Spinal cord (tissue), 10 donors: Measurements from ENCODE around the gene OR14A16. TPM values are rescaled to one million over a fixed set of nuclear protein-coding genes. Genes with fewer than 3 reads are reported as not detected.

Source experiments
- DNase-seq, 6 donors: peaks; one replicate each; pipeline versions ENCODE4 v3.0.0 to v3.0.0-alpha.2; 2013 to 2015; ENCODE audit warnings: low spot score in 6 of 6, low read depth in 4 of 6
- H3K27ac ChIP-seq: one replicate; pipeline ENCODE4 v1.5.1; 2013; ENCODE audit warnings: low read depth, low read length, control low read depth
- H3K27me3 ChIP-seq: one replicate; pipeline ENCODE4 v1.6.1; 2013; ENCODE audit warnings: low read length; ENCODE audit not compliant: control insufficient read depth, insufficient read depth
- H3K36me3 ChIP-seq: one replicate; pipeline ENCODE4 v1.6.1; 2013; ENCODE audit warnings: low read length; ENCODE audit not compliant: control insufficient read depth, insufficient read depth
- H3K4me1 ChIP-seq: one replicate; pipeline ENCODE4 v1.6.1; 2013; ENCODE audit warnings: low read length; ENCODE audit not compliant: control insufficient read depth, insufficient read depth
- H3K4me3 ChIP-seq: one replicate; pipeline ENCODE4 v1.5.1; 2013; ENCODE audit warnings: low read depth, low read length, control low read depth
- H3K9me3 ChIP-seq: one replicate; pipeline ENCODE4 v1.6.1; 2013; ENCODE audit warnings: low read length; ENCODE audit not compliant: control insufficient read depth, insufficient read depth
- WGBS: methylation state at CpG from one replicate; pipeline ENCODE4 v1.1.5; 2013; ENCODE audit warnings: missing lambda C conversion rate; ENCODE audit not compliant: insufficient coverage; 5-methylcytosine and 5-hydroxymethylcytosine counted together
- long read RNA-seq, 4 donors: transcript quantifications; one replicate each; lab custom pipeline, GENCODE V29; 2026
- polyA plus RNA-seq, 2 donors: library from polyadenylated mRNA; unstranded; fragments of 120-200 nt; gene quantifications; one replicate each; pipeline ENCODE4 v1.2.1, GENCODE V29; 2013; ENCODE audit not compliant: insufficient read length in 2 of 2
- total RNA-seq, 2 donors: library from RNA; depleted of rRNA in 1 of 2; stranded (reverse); fragments of 120-200 nt in 1 of 2; fragments of >200 nt in 1 of 2; gene quantifications; one replicate each; pipeline versions ENCODE4 v1.2.3 to v1.2.4, GENCODE V29; 2013 to 2014
- donor health status: healthy.

OR14A16 gene
- not detected for total RNA-seq
- polyA plus RNA-seq: not detected
- long read RNA-seq, donor 1: 0 reads
- long read RNA-seq, donor 2: 0 reads
- long read RNA-seq, donor 3: 0 reads
- long read RNA-seq, donor 4: 0 reads

- Histone ChIP-seq H3K4me3 (no peak within 1 kb of the TSS), H3K36me3 (no peaks in the 10 kb centered on the region), H3K27me3 (no peaks in the 10 kb centered on the region), H3K4me1 (no peaks in the 10 kb centered on the region), H3K27ac (no peak within 1 kb of the TSS), H3K9me3 (no peaks in the 10 kb centered on the region)
- no peak for DNase-seq
- WGBS: 72% methylated on average over 4 of the region's 6 CpGs
Measured at GRCh38 chr1:247824023-247824422, at the start of gene OR14A16. TSS of gene OR14A16 (minus strand) at chr1:247824119. CDS start at chr1:247815729, 8,390 bp downstream.

GRCh38 chr1:247865416-247865815 lies 41.5 kb upstream of the OR14A16 start:
- DNase-seq: no peak
- Histone ChIP-seq H3K4me3 (no peak overlapping the region), H3K27me3 (no peaks in the 10 kb centered on the region), H3K27ac (no peak overlapping the region), H3K4me1 (no peaks in the 10 kb centered on the region), H3K9me3 (peaks cover 4% of the 10 kb centered on the region), H3K36me3 (peaks cover 8% of the 10 kb centered on the region)
- WGBS: 88% methylated on average over 5 of the region's 6 CpGs

GRCh38 chr1:247864644-247865043 lies 40.7 kb upstream of the OR14A16 start:
- Histone ChIP-seq H3K27ac (no peak overlapping the region), H3K4me3 (no peak overlapping the region), H3K9me3 (no peaks in the 10 kb centered on the region), H3K4me1 (no peaks in the 10 kb centered on the region), H3K36me3 (peaks cover 8% of the 10 kb centered on the region), H3K27me3 (no peaks in the 10 kb centered on the region)
- WGBS: 87% methylated on average over 16 of the region's 17 CpGs
- DNase-seq: no peak

- no peaks in the 10 kb centered on the region for H3K9me3 ChIP-seq
- no CpG with 5 or more reads among the region's 4 CpGs for WGBS
- no peaks in the 10 kb centered on the region for H3K27me3 ChIP-seq
- H3K36me3 ChIP-seq: peaks cover 5% of the 10 kb centered on the region
- no peak overlapping the region for H3K27ac ChIP-seq
- no peak overlapping the region for H3K4me3 ChIP-seq
- peaks cover 3% of the 10 kb centered on the region for H3K4me1 ChIP-seq
- no peak for DNase-seq
Measured at GRCh38 chr1:247862756-247863155, 38.8 kb upstream of the OR14A16 start.

GRCh38 chr1:247857985-247858619 lies 34.2 kb upstream of the OR14A16 start:
- no peak overlapping the region for H3K27ac ChIP-seq
- WGBS: 41% methylated on average over 9 of the region's 15 CpGs
- peak overlapping the region; percentile 36 for H3K4me3 ChIP-seq
- peak in 2 of 6 donors; percentile 4 to 5 for DNase-seq
- no peaks in the 10 kb centered on the region for H3K9me3 ChIP-seq
- H3K4me1 ChIP-seq: peaks cover 5% of the 10 kb centered on the region
- no peaks in the 10 kb centered on the region for H3K36me3 ChIP-seq
- H3K27me3 ChIP-seq: no peaks in the 10 kb centered on the region

- DNase-seq: peak in 4 of 6 donors; percentile 9 to 76 (median 31)
- Histone ChIP-seq H3K9me3 (no peaks in the 10 kb centered on the region), H3K4me1 (peaks cover 5% of the 10 kb centered on the region), H3K27me3 (no peaks in the 10 kb centered on the region), H3K4me3 (peak within 1 kb of the TSS; percentile 36), H3K36me3 (no peaks in the 10 kb centered on the region), H3K27ac (no peak within 1 kb of the TSS)
- WGBS: under 1% methylated on average over 102 of the region's 109 CpGs
Measured at GRCh38 chr1:247857069-247857984, 33.4 kb upstream of the OR14A16 start, which contains the start of gene TRIM58. TSS of gene TRIM58 (plus strand) at chr1:247857187. CDS start at chr1:247857247, 60 bp downstream.

- Histone ChIP-seq H3K4me3 (no peak overlapping the region), H3K27me3 (no peaks in the 10 kb centered on the region), H3K27ac (no peak overlapping the region), H3K36me3 (no peaks in the 10 kb centered on the region), H3K9me3 (no peaks in the 10 kb centered on the region), H3K4me1 (peaks cover 5% of the 10 kb centered on the region)
- WGBS: 84% methylated on average over 2 of the region's 4 CpGs
- DNase-seq: no peak
Measured at GRCh38 chr1:247855911-247856310, 32.0 kb upstream of the OR14A16 start.

GRCh38 chr1:247854899-247855545 lies 31.1 kb upstream of the OR14A16 start:
- H3K9me3 ChIP-seq: no peaks in the 10 kb centered on the region
- H3K27me3 ChIP-seq: no peaks in the 10 kb centered on the region
- peaks cover 5% of the 10 kb centered on the region for H3K4me1 ChIP-seq
- H3K36me3 ChIP-seq: no peaks in the 10 kb centered on the region
- WGBS: 94% methylated on average over 13 of the region's 14 CpGs
- H3K4me3 ChIP-seq: no peak overlapping the region
- H3K27ac ChIP-seq: no peak overlapping the region
- DNase-seq: no peak

- H3K4me1 ChIP-seq: no peaks in the 10 kb centered on the region
- no CpG with 5 or more reads among the region's 1 CpG for WGBS
- H3K4me3 ChIP-seq: no peak overlapping the region
- DNase-seq: no peak
- H3K36me3 ChIP-seq: no peaks in the 10 kb centered on the region
- no peak overlapping the region for H3K27ac ChIP-seq
- no peaks in the 10 kb centered on the region for H3K9me3 ChIP-seq
- no peaks in the 10 kb centered on the region for H3K27me3 ChIP-seq
Measured at GRCh38 chr1:247849616-247850015, 25.7 kb upstream of the OR14A16 start.
